Kidney (tissue), 14 donors: ENCODE measurements around the gene MAP1S. TPM values are rescaled to one million over a fixed set of nuclear protein-coding genes. Genes with fewer than 3 reads are reported as not detected.

Source experiments
- DNase-seq, 5 donors: peaks; one replicate each; pipeline ENCODE4 v3.0.0-alpha.2; 2013 to 2020
- FAIRE-seq: peaks from 2 replicates; lab custom pipeline; 2012; peaks lifted over from hg19 to GRCh38; lab: Jason Lieb, UNC
- H3K27ac ChIP-seq, 2 donors: one replicate each; pipeline ENCODE4 v1.7.0; 2013; ENCODE audit warnings: low read depth in 2 of 2, low read length in 2 of 2, inconsistent platforms in 1 of 2
- H3K27me3 ChIP-seq: one replicate; pipeline ENCODE4 v1.7.1; 2013; ENCODE audit warnings: low read length, inconsistent platforms; ENCODE audit not compliant: control insufficient read depth, insufficient read depth
- H3K36me3 ChIP-seq, 3 donors: one replicate each; pipeline versions ENCODE4 v1.7.0 to v1.7.1; 2013; ENCODE audit warnings: low read length in 3 of 3, control low read depth in 1 of 3, inconsistent platforms in 1 of 3; ENCODE audit not compliant: insufficient read depth in 3 of 3, control insufficient read depth in 2 of 3
- H3K4me1 ChIP-seq, 3 donors: one replicate each; pipeline versions ENCODE4 v1.7.0 to v1.7.1; 2013; ENCODE audit warnings: low read length in 3 of 3, inconsistent platforms in 1 of 3, low read depth in 1 of 3; ENCODE audit not compliant: control insufficient read depth in 2 of 3, insufficient read depth in 2 of 3
- H3K4me3 ChIP-seq, 3 donors: one replicate each; pipeline versions ENCODE4 v1.7.0 to v1.8.1; 2013; ENCODE audit warnings: low read length in 3 of 3, control low read depth in 1 of 3, inconsistent platforms in 1 of 3
- H3K9ac ChIP-seq, 3 donors: one replicate each; pipeline versions ENCODE4 v1.7.0 to v1.7.1; 2013; ENCODE audit warnings: low read length in 3 of 3, control low read depth in 1 of 3, inconsistent platforms in 1 of 3
- H3K9me3 ChIP-seq, 3 donors: one replicate each; pipeline versions ENCODE4 v1.7.0 to v1.7.1; 2013; ENCODE audit warnings: low read length in 3 of 3, control low read depth in 1 of 3, inconsistent platforms in 1 of 3; ENCODE audit not compliant: control insufficient read depth in 2 of 3, insufficient read depth in 1 of 3
- CTCF ChIP-seq: IDR thresholded peaks from 3 replicates; pipeline ENCODE4 v1.5.1; 2012; ENCODE audit warnings: mild to moderate bottlenecking, moderate library complexity, borderline replicate concordance; ENCODE audit not compliant: insufficient read depth; ENCODE audit errors: extremely low read depth
- intact Hi-C: fragments of 100-400 bp; cut with DNase I; formaldehyde crosslinking; loops from one replicate; pipeline ENCODE4 v1.11.1; 2022
- polyA plus RNA-seq: library from polyadenylated mRNA; stranded (reverse); fragments of 350-450 nt; fragmentation: Illumina TruSeq; extraction: RNeasy Lipid Tissue Mini Kit (QIAGEN cat#74804); gene quantifications from one replicate; pipeline ENCODE4 v1.2.3, GENCODE V29; 2014; ENCODE audit warnings: low read depth, low replicate concordance; ENCODE audit not compliant: insufficient read depth
- total RNA-seq: library from RNA; stranded (reverse); fragmentation: NEBNext Ultra II Directional; extraction: Animal tissue kit (Norgen Biotek cat#: 25700); gene quantifications from one replicate; pipeline ENCODE4 v1.2.1, GENCODE V29; 2021
- donor health status: control.
- donor health status: control.
- donor health status: control.
- donor health status: control.
- donor health status: control.
- donor health status: DM: yes; HTN: yes; CAD: no.
- donor health status: Normal renal cell carcinoma (clear cell type).

MAP1S gene
- total and polyA plus RNA-seq, 2 donors from 2014 or later = 25.2 to 56.1 TPM

- intact Hi-C loops = no loop called here
- FAIRE-seq = no peak
Observed at GRCh38 chr19:17761148-17761547, 41.9 kb downstream of the MAP1S start.

GRCh38 chr19:17762505-17763229 lies 43.4 kb downstream of the MAP1S start:
- no peak for FAIRE-seq
- peaks cover 0 to 3% (median 3%) of the 10 kb centered on the region in 3 donors for H3K4me1 ChIP-seq
- H3K9me3 ChIP-seq = no peaks in the 10 kb centered on the region
- H3K36me3 ChIP-seq = no peaks in the 10 kb centered on the region
- peak in 3 of 5 donors; percentile 25 to 34 (median 30) for DNase-seq
- no peak overlapping the region for H3K27ac ChIP-seq
- no peaks in the 10 kb centered on the region for H3K27me3 ChIP-seq
- no peak overlapping the region for H3K4me3 ChIP-seq
- TF ChIP-seq CTCF = no peak
- H3K9ac ChIP-seq = no peak overlapping the region
- intact Hi-C loops = no loop called here

More at GRCh38 chr19:17761148-17761547, 41.9 kb downstream of the MAP1S start:
- H3K4me1 ChIP-seq = peaks cover 0 to 3% (median 0%) of the 10 kb centered on the region in 3 donors
- no peak for TF ChIP-seq CTCF
- no peak for DNase-seq
- no peak overlapping the region for H3K9ac ChIP-seq
- H3K4me3 ChIP-seq = no peak overlapping the region
- H3K27ac ChIP-seq = no peak overlapping the region
- no peaks in the 10 kb centered on the region for H3K9me3 ChIP-seq
- H3K27me3 ChIP-seq = no peaks in the 10 kb centered on the region
- H3K36me3 ChIP-seq = no peaks in the 10 kb centered on the region

GRCh38 chr19:17764348-17764747 lies 45.1 kb downstream of the MAP1S start:
- Histone ChIP-seq H3K27ac (no peak overlapping the region), H3K4me1 (peaks cover 0 to 3% (median 3%) of the 10 kb centered on the region in 3 donors), H3K27me3 (no peaks in the 10 kb centered on the region), H3K9me3 (no peaks in the 10 kb centered on the region), H3K36me3 (no peaks in the 10 kb centered on the region), H3K9ac (no peak overlapping the region), H3K4me3 (no peak overlapping the region)
- no peak for DNase-seq
- intact Hi-C loops = no loop called here
- TF ChIP-seq CTCF = no peak
- no peak for FAIRE-seq
